ENCODE results near the gene PFKFB2.

PFKFB2 gene

DNA sequence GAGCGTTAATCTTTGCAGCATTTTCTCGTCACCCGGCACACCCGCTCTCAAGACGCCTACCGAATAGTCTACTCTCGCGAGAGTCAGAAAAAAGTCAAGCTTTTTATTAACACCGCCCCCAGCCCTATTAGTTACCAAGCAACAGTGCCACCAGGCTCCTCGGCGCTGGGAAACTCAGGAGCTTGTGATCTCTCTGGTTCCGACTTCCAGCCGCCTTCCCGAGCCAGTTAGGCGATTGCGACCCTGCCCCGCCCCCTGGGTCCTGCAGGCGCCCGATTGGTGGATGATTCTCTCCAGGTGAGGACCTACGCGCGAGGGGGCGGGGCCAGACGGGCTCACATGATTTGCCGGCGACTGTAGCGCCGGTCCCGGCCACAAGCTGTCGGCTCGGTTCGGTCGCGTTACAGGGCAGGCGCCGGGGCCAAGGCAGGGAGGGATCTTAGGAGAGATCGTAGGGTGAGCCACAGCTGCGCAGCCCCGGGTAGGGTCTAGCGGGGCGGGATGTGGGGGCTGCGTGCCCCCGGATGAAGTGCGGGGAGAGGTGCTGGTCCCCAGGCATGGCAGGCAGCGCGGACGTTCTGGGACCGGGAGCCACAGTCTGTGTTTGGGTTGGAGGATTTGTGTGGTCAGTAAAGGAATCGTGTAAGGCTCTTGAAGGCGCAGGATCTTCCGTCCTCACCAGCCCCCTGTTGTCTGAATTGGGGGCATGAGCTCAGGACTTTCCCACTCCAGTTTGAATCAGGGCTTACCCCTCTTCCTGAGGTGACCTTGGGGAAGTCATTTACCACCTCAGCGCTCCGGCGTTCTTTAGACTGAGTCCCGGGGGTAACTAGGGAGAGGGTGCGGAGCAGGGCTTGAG is at the start of gene PFKFB2:
Gene PFKFB2 (plus strand): TSS at position 365 of the 859 bp plus-strand sequence. CDS start 1,443 bp downstream, outside the sequence.
- in situ Hi-C loops (cut with HindIII; ENCODE audit: low pct_ligation_motif_present, low pct_unique_long_range_greater_than_20kb, low sequenced_read_pairs), result no loop called here
- peak; percentile 100 for DNase-seq

DNA sequence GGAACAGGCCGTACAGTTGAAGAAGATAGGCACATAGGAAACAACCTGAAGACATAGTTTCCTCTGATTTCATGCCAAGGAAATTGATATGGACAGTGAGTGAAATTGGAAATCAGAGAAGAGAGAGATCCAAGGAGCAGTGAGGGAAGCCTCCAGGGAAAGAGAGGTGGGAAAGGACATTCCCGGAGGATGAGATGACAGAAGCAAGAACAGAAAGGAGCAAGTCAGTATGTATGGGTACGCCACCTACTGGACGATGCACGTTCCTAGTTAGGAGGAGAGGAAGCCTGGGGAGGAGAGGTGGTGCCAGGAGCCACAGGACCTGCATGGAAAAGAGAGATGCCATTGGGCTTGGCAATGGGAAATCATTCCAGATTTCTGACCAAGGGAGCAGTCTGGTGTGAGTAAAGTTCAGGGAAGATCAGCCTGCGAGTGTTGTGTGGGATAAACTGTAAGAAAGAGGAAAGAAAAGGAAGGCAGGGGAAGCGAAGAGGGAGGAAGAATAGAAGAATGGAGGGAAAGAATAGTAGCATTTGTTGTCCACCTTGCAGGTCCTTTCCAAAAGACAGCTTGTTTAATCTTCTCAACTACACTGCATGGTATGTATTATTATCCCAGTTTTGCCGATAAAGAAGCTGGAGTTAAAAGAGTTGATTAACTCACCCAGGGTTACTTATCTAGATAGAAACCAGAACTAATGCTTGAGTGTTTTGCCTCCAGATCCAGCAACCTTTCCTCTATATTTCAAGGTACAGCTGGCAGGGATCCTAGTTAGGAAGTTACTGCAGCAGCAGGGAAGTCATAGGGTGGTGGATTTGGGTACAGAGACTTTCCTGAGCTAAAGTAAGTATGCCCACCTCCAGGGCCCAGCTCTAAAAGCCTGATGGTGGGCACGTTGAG is 47.9 kb upstream of the PFKFB2 start:
- peak; percentile 87 for DNase-seq
- in situ Hi-C loops (cut with HindIII; ENCODE audit: low pct_ligation_motif_present, low pct_unique_long_range_greater_than_20kb, low sequenced_read_pairs), result no loop called here

DNA sequence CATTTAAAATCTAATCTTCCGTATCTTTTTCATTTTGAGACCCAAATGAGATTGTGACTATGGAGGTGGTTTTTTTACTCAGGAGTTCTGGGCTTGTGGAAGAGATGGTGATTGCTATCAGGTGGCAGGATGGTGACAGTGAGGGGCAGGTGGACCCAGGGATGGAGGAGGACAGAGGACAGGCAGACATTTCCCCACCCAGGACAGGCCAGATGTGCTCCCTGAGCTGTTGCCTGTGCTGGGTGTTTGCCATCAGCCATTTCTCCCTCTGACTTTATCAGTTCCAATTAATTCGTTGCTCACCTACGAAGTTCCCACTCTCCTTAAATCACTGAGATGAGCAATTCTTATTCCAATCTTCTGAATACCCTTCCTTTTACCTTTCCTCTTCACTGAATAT is 47.0 kb upstream of the PFKFB2 start:
- in situ Hi-C loops (cut with HindIII; ENCODE audit: low pct_ligation_motif_present, low pct_unique_long_range_greater_than_20kb, low sequenced_read_pairs), result no loop called here
- no peak for DNase-seq

DNA sequence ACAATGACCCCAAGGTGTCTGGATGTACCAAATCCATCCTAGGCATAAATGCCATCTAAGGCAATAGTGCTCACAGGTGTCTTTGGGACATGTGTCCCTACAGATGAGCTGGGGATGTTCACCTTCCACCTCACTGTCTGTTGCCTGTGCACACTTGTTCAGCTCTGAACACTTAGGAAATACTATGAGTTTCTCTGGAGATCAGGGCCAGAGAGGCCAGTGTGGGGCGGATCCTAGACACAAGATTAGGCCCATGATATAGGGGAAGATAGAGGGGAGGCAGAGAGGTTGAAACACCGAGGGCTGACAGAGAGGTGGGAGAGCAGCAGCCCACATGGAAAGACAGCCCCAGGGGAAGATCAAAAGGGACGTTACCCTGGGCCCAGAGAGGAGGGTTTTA is 46.2 kb upstream of the PFKFB2 start:
- in situ Hi-C loops (cut with HindIII; ENCODE audit: low pct_ligation_motif_present, low pct_unique_long_range_greater_than_20kb, low sequenced_read_pairs), result no loop called here
- DNase-seq, result no peak

DNA sequence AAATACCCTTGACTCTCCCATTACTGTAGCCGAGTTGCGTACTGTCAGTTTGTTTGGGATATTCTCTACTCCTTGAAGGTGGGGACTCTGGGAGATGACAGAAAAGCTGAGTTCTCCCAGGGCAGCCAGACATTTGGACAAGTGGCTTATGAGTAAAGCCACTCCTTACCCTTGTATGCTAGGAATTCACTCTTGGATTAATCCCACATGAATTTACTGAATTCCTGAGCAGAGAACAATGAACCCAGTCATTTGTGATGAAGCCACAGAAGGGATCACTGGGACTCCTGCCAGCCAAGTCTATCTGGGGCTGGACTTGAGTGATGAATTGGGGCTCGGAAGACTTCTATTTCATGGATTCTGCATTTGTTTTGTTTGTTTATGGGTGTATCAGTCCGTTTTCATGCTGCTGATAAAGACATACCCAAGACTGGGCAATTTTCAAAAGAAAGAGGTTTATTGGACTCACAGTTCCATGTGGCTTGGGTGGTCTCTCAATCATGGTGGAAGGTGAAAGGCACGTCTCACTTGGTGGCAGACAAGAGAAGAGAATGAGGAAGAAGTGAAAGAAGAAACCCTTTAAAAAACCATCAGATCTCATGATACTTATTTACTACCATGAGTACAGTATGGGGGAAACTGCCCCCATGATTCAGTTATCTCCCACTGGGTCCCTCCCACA is 45.6 kb upstream of the PFKFB2 start:
- in situ Hi-C loops (cut with HindIII; ENCODE audit: low pct_ligation_motif_present, low pct_unique_long_range_greater_than_20kb, low sequenced_read_pairs), result no loop called here
- peak; percentile 98 for DNase-seq

DNA sequence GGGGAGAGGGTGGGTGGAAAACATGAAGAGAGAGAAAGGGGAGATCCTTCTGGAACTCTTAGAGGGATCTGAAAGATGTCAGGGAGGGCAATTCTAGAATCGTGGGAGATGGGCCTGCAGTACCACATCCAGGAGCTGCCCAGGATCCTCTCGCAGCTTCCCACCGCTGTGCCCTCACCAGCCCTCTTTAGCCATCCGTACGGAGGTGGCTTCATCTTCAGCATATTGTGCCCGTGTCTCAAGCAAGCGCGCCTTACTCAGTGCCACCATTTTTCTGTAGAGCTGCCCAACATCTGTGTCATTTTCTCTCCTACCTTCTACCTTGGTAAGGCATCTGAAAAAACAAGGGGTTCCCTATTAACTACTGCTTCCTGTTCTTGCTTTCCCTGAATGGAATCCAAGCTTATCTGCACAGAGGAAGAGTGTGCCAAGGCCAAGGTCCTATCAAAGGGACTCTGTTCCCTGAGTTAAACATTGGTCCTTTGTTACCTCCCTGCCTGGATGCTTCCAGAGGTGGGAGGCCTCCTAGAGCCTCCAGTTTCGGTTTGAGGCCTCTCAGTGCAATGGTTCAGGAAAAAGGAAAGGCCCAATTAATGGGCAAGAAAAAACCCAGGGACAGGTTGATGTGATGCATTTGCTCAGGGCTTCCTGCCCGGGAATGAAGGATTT is 43.8 kb upstream of the PFKFB2 start:
- in situ Hi-C loops (cut with HindIII; ENCODE audit: low pct_ligation_motif_present, low pct_unique_long_range_greater_than_20kb, low sequenced_read_pairs), result no loop called here
- DNase-seq, result no peak

DNA sequence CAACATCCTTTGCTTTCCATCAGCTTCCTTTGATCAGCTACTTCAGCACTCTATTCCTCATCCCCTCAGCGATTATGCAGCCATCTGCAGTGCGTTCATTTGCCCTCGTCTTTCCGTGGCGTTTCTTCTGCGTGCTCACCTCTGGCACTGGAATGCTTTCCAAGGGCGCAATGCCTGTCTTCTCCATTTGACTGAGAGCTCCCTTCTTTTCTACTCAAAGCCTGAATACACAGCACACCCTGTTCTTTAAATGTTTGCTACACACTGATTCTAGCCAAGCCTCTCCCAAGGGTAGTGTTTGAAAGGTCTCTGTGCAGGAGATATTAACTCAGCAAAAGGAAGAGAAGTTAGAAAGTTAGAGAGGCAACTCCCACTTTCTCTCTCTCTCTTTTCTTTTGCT is 43.1 kb upstream of the PFKFB2 start:
- DNase-seq, result no peak
- in situ Hi-C loops (cut with HindIII; ENCODE audit: low pct_ligation_motif_present, low pct_unique_long_range_greater_than_20kb, low sequenced_read_pairs), result no loop called here

DNA sequence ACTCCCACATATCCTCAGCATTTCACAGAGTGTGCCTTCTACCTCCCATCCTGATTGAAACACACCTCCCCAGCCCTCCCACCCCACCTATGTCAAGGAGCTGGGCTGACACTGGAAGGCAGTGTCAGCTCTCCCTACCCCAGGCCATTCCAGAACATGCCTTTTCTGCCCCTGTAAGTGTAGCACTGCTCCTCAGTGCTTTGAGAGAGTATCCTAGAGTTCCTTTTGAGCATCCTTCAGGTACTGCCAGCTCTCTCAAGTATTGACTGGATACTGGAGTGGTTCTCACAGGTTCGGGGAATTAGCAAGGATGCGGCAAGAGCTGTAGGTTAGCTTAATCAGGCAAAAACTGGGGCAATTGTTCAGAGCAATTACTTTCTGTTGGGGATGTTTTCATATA is 42.3 kb upstream of the PFKFB2 start:
- DNase-seq, result no peak
- in situ Hi-C loops (cut with HindIII; ENCODE audit: low pct_ligation_motif_present, low pct_unique_long_range_greater_than_20kb, low sequenced_read_pairs), result no loop called here

DNA sequence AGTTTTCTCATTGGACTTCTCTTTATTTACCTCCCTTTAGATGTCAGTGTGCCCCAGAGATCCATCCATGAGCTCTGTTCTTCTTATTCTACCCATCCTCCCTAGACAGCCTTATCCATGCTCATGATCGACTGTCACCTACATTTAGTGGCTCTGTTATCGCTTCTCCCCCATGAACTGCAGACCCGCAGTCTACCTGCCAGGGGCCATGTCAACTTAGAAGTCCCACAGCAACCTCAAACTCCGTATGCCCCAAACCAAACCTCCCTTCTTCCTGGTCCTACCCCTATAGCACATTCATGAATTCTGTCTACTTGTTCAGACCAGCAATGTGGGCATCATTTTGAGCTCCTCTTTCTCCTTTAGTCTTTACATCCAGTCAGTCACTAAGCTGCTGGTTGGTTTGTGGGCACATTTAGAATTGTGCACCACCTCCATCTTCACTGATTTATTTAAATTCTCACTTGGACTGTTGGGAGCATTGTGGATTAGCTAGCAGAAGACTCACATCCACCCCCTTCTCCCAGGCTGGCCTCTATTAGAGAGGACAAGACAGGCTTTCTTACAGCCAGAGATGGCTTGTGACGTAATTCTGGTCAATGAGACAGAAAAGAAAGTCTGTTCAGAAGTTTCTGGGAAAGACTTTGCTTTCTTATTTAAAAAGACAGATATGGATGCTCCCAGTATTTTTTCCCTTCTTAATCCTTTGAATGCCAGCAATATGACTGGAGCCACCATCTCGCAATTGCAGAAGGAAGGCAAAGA is 39.6 kb upstream of the PFKFB2 start:
- in situ Hi-C loops (cut with HindIII; ENCODE audit: low pct_ligation_motif_present, low pct_unique_long_range_greater_than_20kb, low sequenced_read_pairs), result no loop called here
- DNase-seq, result no peak

DNA sequence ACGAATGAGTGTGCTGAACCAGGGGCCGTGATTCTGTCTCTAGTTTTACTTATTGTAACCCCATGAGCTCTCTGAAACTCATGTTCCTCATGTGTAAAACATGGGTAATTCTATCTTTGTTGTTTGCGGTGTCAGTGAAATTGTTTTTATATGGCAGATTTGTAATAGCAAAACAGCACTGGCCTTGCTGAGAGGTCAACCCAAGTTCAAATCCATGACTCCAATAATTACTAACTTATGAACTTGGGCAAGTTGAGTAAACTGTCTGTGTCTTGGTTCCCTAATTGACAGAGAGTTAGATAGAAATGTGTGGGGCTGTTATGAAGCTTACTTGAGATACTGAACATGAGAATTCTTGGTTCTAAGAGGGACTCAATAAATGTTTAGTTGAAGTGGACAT is 38.3 kb upstream of the PFKFB2 start:
- in situ Hi-C loops (cut with HindIII; ENCODE audit: low pct_ligation_motif_present, low pct_unique_long_range_greater_than_20kb, low sequenced_read_pairs), result no loop called here

DNA sequence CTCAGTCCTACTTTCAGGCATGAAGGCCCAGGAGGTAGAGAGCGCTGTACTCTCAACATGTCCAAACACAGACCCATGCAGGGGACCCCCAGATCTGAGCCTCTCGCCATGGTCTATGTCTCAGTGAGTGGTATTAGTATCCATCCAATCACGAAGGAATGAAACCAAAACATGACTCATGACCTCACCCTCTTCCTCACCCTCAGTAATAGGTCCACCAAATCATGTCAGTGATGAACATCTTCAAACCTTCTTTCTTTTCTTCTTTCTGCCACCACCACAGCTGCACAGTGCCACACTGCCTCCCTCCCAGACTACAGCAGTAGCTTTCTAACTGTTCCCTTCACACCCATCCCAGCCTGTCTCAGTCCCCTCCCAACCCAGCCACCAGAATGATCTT is 37.3 kb upstream of the PFKFB2 start:
- no peak for DNase-seq

More for the DNA sequence above, 38.3 kb upstream of the PFKFB2 start:
- DNase-seq, result no peak

DNA sequence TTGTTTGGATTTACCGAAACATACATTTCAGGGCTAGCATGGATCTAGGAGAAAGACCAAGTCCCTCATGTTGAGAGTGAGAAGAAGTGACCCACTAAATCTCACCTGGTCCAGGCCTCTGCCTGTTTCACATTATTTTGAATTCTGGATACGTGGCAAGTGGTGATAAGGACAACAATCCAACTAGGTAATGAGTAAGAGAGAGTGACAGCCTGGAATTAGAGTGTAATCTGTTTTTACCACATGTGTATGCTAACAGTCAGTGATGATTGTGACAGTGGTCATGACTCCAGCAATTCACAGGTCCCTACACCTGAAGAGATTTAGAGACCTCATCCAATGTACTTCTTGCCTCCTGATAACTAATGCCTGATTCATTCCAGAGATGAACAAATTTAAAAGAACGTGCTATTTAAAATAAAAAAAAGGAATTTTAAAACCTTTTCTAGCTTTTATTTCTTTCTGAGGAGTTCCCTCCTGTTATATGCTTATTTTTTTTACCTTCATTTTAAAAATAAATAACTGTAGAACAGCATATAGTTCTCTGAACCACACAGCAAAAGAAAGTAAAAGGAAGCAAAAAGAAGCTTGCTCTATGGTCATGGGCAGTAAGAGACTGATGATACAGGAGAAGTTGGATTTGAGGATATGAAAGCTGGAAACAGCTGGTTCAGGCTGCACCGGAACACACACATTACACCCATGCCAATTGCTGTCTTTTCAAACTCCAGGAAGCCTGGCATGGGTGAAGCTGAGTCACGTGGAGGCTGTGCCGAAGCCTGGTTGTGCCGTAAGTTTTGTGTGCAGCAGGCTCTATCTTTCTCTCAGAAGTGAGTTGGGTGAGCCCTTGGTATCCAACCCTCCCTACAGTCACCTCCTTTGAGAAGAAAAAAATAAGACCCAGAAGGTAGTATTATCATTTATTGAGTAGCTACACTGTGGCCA is 35.2 kb upstream of the PFKFB2 start:
- in situ Hi-C loops (cut with HindIII; ENCODE audit: low pct_ligation_motif_present, low pct_unique_long_range_greater_than_20kb, low sequenced_read_pairs), result no loop called here
- DNase-seq, result peak; percentile 51

More for the DNA sequence above, 37.3 kb upstream of the PFKFB2 start:
- in situ Hi-C loops (cut with HindIII; ENCODE audit: low pct_ligation_motif_present, low pct_unique_long_range_greater_than_20kb, low sequenced_read_pairs), result no loop called here

DNA sequence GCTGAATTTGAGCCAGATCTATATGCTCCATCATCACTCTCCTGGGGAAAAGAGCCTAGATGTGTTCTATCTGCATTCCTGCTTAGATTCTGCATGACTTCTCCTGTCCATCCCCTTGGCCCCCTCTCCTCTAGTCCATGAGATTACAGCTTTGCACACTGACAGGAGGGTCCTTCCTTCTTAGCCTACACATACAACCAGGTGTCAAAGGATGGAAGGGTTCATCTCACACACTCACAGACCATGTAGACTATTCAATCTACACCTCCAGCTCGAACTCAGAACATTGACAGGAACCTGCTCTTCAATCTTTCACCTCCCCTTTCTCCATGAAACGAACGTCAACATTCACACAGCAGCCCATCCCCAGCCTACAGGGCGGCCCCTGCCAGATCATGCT is 34.4 kb upstream of the PFKFB2 start:
- in situ Hi-C loops (cut with HindIII; ENCODE audit: low pct_ligation_motif_present, low pct_unique_long_range_greater_than_20kb, low sequenced_read_pairs), result no loop called here
- no peak for DNase-seq

DNA sequence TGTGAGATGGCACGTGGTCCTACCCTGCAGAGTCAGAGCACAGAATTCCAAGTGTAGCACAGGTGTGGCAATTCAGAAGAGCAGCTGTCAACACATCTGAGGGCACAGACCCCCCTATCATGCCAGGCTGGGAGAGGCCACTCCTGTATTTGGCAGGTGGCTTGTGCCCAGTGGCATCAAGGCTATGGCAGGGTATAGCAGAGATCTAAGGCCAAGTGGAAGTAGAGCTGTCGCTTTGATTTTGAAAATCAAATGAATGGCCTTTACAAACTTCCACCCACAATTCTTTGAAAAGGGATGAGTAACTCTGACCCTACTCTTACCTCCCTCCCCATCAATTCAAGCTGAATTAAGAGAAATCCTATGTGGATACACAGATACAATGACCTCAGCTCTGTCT is 33.9 kb upstream of the PFKFB2 start:
- no peak for DNase-seq
- in situ Hi-C loops (cut with HindIII; ENCODE audit: low pct_ligation_motif_present, low pct_unique_long_range_greater_than_20kb, low sequenced_read_pairs), result no loop called here

DNA sequence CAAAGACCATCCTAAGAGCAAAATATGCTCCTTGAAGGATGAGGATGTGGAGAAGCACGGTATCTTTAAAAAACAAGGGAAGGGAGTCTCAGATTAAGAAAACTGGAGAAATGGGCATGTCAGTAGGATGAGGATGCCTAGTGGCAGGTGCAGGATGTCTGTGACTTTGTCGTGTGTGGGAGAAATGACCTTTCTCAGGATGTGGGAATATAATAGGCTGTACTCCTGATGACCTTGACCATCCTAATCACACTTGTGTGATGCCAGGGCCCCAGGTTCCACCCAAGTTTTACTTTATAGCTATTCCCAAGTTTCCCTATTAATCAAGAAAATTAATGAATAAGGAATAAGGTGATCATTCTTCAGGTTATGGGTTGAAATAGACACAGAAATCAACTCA is 33.4 kb upstream of the PFKFB2 start:
- in situ Hi-C loops (cut with HindIII; ENCODE audit: low pct_ligation_motif_present, low pct_unique_long_range_greater_than_20kb, low sequenced_read_pairs), result no loop called here
- no peak for DNase-seq

DNA sequence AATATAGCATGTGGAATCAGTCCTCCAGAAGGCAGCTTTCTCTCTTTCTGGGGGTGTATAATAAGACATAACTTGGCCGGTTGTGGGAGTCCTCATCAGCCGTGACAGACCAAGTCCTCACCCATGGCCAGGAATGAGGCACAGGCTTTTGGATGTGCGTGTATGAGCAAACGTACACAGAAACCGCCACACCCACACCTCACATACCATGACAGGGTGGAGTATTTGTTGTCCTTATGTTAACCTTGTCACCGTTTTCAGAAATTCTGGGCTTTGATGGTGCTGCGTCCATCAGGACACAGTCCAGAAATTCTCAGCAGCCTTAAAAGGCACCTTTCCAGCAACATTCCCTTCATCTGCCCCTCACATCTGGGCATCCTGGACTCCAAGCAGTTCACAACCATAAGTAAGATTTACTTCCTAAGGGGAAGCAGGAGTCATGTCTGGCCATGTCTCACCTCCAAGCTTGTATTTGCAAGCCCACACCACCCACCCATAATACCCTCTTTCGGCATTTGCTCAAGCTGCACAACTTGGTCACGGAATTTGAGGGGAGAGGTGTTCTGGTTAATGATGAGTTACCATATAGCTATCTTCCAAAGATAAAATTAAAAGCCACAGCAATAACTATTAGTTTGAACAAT is 32.9 kb upstream of the PFKFB2 start:
- no peak for DNase-seq
- in situ Hi-C loops (cut with HindIII; ENCODE audit: low pct_ligation_motif_present, low pct_unique_long_range_greater_than_20kb, low sequenced_read_pairs), result no loop called here

Data from ACHN (cell line).